Measurements from ENCODE around the gene ARHGEF9. TPM values are rescaled to one million over a fixed set of nuclear protein-coding genes. Genes with fewer than 3 reads are reported as not detected.
A peak's percentile ranks its signal among the peaks of the same experiment; 100 is the strongest.

Gene ARHGEF9
- total and polyA plus RNA-seq, 12 donors, result 8.6 to 63.2 (median 45.4) TPM

GRCh38 chrX:63754860-63755579 is 30.0 kb downstream of the ARHGEF9 start:
- Histone ChIP-seq H3K9me3 (no peaks in the 10 kb centered on the region), H3K4me3 (peak overlapping the region; percentile 40 to 82 (median 65)), H3K27me3 (peaks cover 0 to 7% (median 0%) of the 10 kb centered on the region in 7 donors), H3K4me1 (peaks cover 0 to 26% (median 10%) of the 10 kb centered on the region in 9 donors), H3K36me3 (no peaks in the 10 kb centered on the region), H3K27ac (peak overlapping the region; percentile 42 to 95 (median 88))
- 0 to 1% methylated on average over 43 to 44 of the region's 44 CpGs for WGBS, 2 donors
- no peak for TF ChIP-seq CTCF (IDR thresholded peaks at IDR 0.05)
- intact Hi-C loops (cut with DNase I), result loop anchor here in 4 of 10 donors (5.0 to 10.0 kb wide), 4 partner anchors 38 to 452 kb away; partner anchors contain the start of gene AMER1 (in 2 of the 4)
- DNase-seq, result peak; percentile 90
- peak; percentile 97 to 99 (median 99) for ATAC-seq

- intact Hi-C loops (cut with DNase I), result loop anchor here in 4 of 10 donors (5.0 to 10.0 kb wide), 4 partner anchors 37 to 453 kb away; partner anchors contain the start of gene AMER1 (in 2 of the 4)
- peak; percentile 31 to 70 (median 66) for ATAC-seq
- no peak for TF ChIP-seq CTCF (IDR thresholded peaks at IDR 0.05)
- H3K4me1 ChIP-seq, result peaks cover 0 to 30% (median 11%) of the 10 kb centered on the region in 9 donors
- H3K36me3 ChIP-seq, result no peaks in the 10 kb centered on the region
- peak overlapping the region; percentile 42 to 95 (median 88) for H3K27ac ChIP-seq
- H3K27me3 ChIP-seq, result peaks cover 0 to 10% (median 0%) of the 10 kb centered on the region in 7 donors
- no peaks in the 10 kb centered on the region for H3K9me3 ChIP-seq
- WGBS, 2 donors, result 1% methylated on average over 21 to 25 of the region's 25 CpGs
- peak overlapping the region; percentile 40 to 82 (median 65) for H3K4me3 ChIP-seq
- DNase-seq, result no peak
These were observed 30.7 kb downstream of the ARHGEF9 start for GRCh38 chrX:63754136-63754859.

DNA sequence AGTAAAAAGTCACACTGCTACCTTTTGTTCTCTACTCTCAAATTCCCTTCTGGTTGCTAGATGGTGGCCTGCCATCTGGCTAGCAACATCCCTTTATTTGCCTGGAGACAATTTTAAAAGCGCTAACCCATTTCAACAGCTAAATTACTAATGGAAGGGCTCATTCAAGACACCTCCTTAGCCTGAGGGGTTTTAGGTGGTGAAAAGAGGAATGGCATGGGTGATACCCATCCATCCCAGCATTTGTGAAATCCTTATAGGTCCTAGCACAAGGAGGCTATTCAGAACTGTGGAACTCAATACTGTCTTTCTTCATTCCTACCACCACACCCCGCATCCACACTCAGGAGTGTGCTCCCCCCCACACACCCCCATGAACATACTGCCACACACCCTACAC is 33.5 kb downstream of the ARHGEF9 start:
- WGBS, 2 donors, result 62 to 68% methylated on average over 2 of the region's 2 CpGs
- H3K36me3 ChIP-seq, result no peaks in the 10 kb centered on the region
- TF ChIP-seq CTCF (IDR thresholded peaks at IDR 0.05), result no peak
- intact Hi-C loops (cut with DNase I), result loop anchor here in 4 of 10 donors (5.0 to 10.0 kb wide), 4 partner anchors 34 to 456 kb away; partner anchors contain the start of gene AMER1 (in 2 of the 4)
- H3K4me1 ChIP-seq, result peaks cover 0 to 55% (median 23%) of the 10 kb centered on the region in 9 donors
- no peaks in the 10 kb centered on the region for H3K9me3 ChIP-seq
- DNase-seq (no peak), ATAC-seq (no peak)
- H3K4me3 ChIP-seq, result no peak overlapping the region
- peaks cover 0 to 14% (median 0%) of the 10 kb centered on the region in 7 donors for H3K27me3 ChIP-seq
- peak overlapping the region in 2 of 10 donors; percentile 25 to 29 for H3K27ac ChIP-seq

DNA sequence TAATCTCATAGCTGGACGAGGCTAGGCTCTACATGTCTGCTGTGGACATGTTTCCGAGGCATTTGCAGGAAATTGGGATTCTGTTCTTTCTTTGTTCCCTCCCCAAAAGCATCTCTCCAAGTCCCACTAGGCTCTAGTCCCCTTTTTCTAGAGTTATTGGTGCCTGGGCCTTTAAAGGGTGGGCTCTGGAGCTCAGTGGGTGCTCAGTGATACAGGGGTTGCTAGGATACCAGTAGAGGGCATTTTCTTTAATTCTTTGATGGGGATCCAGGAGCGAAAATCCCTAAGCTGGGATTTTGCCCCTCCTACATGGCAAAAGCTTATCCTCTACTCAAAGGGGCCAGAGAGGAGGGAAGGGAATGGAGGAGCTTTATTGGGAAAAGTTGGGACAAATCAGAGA is 34.2 kb downstream of the ARHGEF9 start:
- Histone ChIP-seq H3K27ac (peak overlapping the region in 2 of 10 donors; percentile 9 to 21), H3K9me3 (no peaks in the 10 kb centered on the region), H3K36me3 (no peaks in the 10 kb centered on the region), H3K27me3 (peaks cover 0 to 14% (median 0%) of the 10 kb centered on the region in 7 donors), H3K4me1 (peaks cover 0 to 60% (median 29%) of the 10 kb centered on the region in 9 donors), H3K4me3 (no peak overlapping the region)
- no peak for TF ChIP-seq CTCF (IDR thresholded peaks at IDR 0.05)
- DNase-seq (no peak), ATAC-seq (no peak)
- 56 to 65% methylated on average over 3 of the region's 3 CpGs for WGBS, 2 donors
- intact Hi-C loops (cut with DNase I), result loop anchor here in 4 of 10 donors (5.0 to 10.0 kb wide), 4 partner anchors 34 to 456 kb away; partner anchors contain the start of gene AMER1 (in 2 of the 4)
